LNCAP (cell line): ENCODE results near the gene PPP2R2C.

Experiments used
- CTCF ChIP-seq: fragments of 450-650 bp; IDR thresholded peaks from 2 replicates; pipeline ENCODE4 v1.5.1; 2017; ENCODE audit warnings: mild to moderate bottlenecking

Gene PPP2R2C

GRCh38 chr4:6369511-6369910, 102.9 kb downstream of the PPP2R2C start:
- no peak for TF ChIP-seq CTCF

- no peak for TF ChIP-seq CTCF
These were observed 103.4 kb downstream of the PPP2R2C start for GRCh38 chr4:6369035-6369434.

GRCh38 chr4:6368601-6369000, 103.8 kb downstream of the PPP2R2C start:
- TF ChIP-seq CTCF, result no peak

- no peak for TF ChIP-seq CTCF
These were observed 104.3 kb downstream of the PPP2R2C start for GRCh38 chr4:6368096-6368495.

GRCh38 chr4:6367371-6367851, 105.0 kb downstream of the PPP2R2C start:
- no peak for TF ChIP-seq CTCF

- TF ChIP-seq CTCF, result no peak
These were observed 105.8 kb downstream of the PPP2R2C start for GRCh38 chr4:6366581-6366980.

- no peak for TF ChIP-seq CTCF
These were observed 106.8 kb downstream of the PPP2R2C start for GRCh38 chr4:6365545-6366086.

GRCh38 chr4:6364581-6364980, 107.8 kb downstream of the PPP2R2C start:
- no peak for TF ChIP-seq CTCF
